Stimulated activated naive B cell treated with anti-CD40 and anti-IgM and Interleukin-4, amounts not matched to agents 10 μg/mL and 1 μg/mL and 100 μg/mL, for 72 hours (primary cell): ENCODE data around the gene SORCS2.

Source experiments
- ATAC-seq, 2 donors: fragments of 150-1000 bp; cut with Tn5 transposase; replicated peaks; 2 replicates each; pipeline ENCODE4 v1.10.0; 2021; ENCODE audit warnings: moderate library complexity in 1 of 2
- DNase-seq: peaks from one replicate; pipeline ENCODE4 v3.0.0; 2021
- H3K27ac Mint-ChIP-seq: one replicate; pipeline ENCODE4 v1.8.0; 2022; ENCODE audit warnings: mild to moderate bottlenecking, mixed read lengths
- H3K27me3 Mint-ChIP-seq, 2 donors: one replicate each; pipeline ENCODE4 v1.8.0; 2022; ENCODE audit warnings: mixed read lengths in 2 of 2
- H3K36me3 Mint-ChIP-seq, 2 donors: one replicate each; pipeline ENCODE4 v1.8.0; 2022; ENCODE audit warnings: mixed read lengths in 2 of 2, mild to moderate bottlenecking in 1 of 2
- H3K4me1 Mint-ChIP-seq, 2 donors: one replicate each; pipeline ENCODE4 v1.8.0; 2022; ENCODE audit warnings: mixed read lengths in 2 of 2, mild to moderate bottlenecking in 1 of 2
- H3K4me3 Mint-ChIP-seq, 2 donors: one replicate each; pipeline ENCODE4 v1.8.0; 2022; ENCODE audit warnings: mild to moderate bottlenecking in 2 of 2, mixed read lengths in 2 of 2, moderate library complexity in 1 of 2
- H3K9me3 Mint-ChIP-seq, 2 donors: one replicate each; pipeline ENCODE4 v1.8.0; 2022; ENCODE audit warnings: mixed read lengths in 2 of 2, mild to moderate bottlenecking in 1 of 2

Gene SORCS2

DNA sequence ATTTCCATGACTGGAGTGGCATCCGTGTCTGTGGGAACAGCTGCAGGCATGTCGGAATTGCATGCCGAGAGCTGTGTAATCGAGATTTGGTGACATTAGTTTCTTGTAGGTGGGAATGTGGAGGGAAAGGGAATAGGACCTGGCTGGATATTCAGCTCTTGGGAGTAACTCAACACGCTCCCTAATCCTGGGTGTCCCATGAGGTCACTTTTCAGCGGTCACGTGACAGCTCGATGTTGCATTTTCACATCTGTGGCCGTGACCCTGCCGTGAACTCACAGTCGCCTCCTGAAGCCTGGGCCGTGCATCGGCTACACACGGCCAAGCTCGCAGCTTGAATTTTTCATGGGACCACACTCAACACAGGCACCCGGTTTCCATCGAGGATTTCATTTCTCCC lies 268.2 kb downstream of the SORCS2 start:
- Mint-ChIP-seq H3K9me3 (peaks cover 0 to 4% of the 10 kb centered on the region in 2 donors), H3K27ac (no peak overlapping the region), H3K27me3 (peaks cover 6 to 14% of the 10 kb centered on the region in 2 donors), H3K4me1 (no peaks in the 10 kb centered on the region), H3K4me3 (no peak overlapping the region), H3K36me3 (no peaks in the 10 kb centered on the region)
- DNase-seq, result no peak
- ATAC-seq, result no peak

DNA sequence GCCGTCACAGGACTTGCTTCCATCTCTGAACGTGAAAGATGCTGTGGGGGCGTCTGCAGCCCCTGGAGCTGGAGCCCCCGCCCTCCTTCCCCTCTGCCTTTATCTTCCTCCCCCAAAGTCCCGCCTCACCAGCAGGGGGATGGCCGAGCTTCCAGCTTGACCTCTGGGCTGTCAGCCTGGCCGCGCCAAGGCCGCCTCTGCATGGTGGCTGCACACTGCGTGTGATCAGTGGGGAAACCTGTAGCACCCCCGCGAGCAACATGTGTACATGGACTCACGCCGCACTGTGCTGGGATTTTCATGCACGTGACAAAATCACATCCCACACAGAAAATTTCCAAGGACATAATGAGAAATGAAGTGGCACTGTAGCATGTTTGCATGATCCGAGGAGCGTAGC lies 268.9 kb downstream of the SORCS2 start:
- DNase-seq (no peak), ATAC-seq (no peak)
- Mint-ChIP-seq H3K36me3 (no peaks in the 10 kb centered on the region), H3K4me1 (no peaks in the 10 kb centered on the region), H3K4me3 (no peak overlapping the region), H3K27me3 (peaks cover 6 to 14% of the 10 kb centered on the region in 2 donors), H3K27ac (no peak overlapping the region), H3K9me3 (peaks cover 0 to 4% of the 10 kb centered on the region in 2 donors)

DNA sequence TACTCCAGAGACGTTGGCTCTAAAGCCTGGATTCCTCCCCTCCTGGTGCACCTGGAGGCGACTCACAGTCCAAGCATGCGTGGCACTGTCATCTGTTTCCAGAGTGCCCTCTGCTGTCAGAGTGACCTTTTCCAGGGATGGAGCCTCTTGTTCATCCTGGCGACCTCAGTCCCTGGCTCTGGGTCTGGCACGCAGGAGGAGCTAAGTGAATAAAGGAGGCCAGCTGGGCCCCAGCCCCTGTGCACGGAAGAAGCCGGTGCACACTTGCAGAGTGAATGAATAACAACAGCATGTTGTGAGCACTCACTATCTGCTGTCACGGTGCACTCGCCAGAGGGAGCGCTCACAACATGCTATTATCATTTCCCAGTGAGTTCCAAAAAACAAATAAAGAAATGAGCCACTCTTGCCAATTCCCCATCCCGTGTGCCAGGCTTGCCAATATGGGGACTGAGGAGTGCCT lies 270.2 kb downstream of the SORCS2 start:
- no peak overlapping the region for H3K4me3 Mint-ChIP-seq
- no peak overlapping the region for H3K27ac Mint-ChIP-seq
- H3K9me3 Mint-ChIP-seq, result peaks cover 0 to 4% of the 10 kb centered on the region in 2 donors
- ATAC-seq (no peak), DNase-seq (no peak)
- H3K36me3 Mint-ChIP-seq, result no peaks in the 10 kb centered on the region
- no peaks in the 10 kb centered on the region for H3K4me1 Mint-ChIP-seq
- H3K27me3 Mint-ChIP-seq, result peaks cover 6 to 14% of the 10 kb centered on the region in 2 donors

DNA sequence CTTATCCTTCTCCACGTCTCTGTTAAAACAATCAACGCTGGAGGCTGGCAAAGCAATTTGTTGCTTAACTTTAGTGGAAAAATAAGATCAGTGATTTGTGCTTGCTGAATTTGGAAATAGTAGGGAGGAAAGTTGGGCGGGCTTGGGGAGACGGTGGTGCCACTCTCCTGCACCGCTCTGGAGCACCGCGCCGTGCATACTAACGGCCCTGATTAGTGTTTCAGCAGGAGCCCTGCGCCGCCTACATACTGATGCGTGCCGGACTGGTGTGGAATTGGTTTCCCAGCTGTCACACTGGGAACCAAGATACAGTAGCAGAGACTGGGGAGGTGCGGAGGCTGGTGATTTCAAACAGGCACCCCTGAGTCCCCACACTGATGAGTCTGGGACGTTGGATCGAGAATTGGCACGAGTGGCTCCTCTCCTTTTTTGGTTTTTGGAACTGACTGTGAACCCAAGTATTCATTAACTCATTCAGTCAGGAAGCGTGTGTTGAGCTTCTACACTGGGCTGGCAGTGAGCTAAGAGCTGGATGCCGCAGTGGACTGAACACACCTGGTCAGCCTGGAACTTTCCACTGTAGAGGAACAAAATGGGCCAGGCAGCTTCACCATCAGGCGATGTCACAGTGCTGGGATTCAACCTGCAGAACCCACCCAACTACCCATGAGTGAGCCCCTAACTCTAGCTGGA lies 271.4 kb downstream of the SORCS2 start:
- Mint-ChIP-seq H3K4me3 (no peak overlapping the region), H3K27me3 (peaks cover 6 to 14% of the 10 kb centered on the region in 2 donors), H3K27ac (no peak overlapping the region), H3K36me3 (no peaks in the 10 kb centered on the region), H3K9me3 (peaks cover 0 to 4% of the 10 kb centered on the region in 2 donors), H3K4me1 (no peaks in the 10 kb centered on the region)
- ATAC-seq (no peak), DNase-seq (no peak)

DNA sequence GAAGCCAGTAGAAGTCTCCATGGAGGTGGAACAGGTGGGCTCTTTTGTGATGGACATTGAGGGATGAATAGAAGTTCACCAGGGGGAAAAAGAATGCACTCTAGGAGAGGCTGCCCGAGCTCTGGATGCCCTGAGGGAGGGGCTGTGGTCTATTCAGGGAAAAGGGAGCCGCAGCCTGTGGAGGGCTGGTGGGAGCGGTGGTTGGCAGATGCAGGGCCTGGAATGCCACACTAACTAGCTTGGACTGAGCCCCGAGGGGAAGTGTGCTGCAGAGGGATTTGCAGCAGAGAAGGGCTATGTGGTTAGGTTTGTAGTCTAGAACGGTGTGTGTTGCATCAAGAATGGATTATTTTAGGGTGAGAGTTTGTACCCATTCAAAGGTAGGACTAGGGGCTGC lies 271.9 kb downstream of the SORCS2 start:
- Mint-ChIP-seq H3K4me1 (no peaks in the 10 kb centered on the region), H3K4me3 (no peak overlapping the region), H3K27ac (no peak overlapping the region), H3K36me3 (no peaks in the 10 kb centered on the region), H3K9me3 (peaks cover 0 to 4% of the 10 kb centered on the region in 2 donors), H3K27me3 (peaks cover 9 to 14% of the 10 kb centered on the region in 2 donors)
- ATAC-seq (no peak), DNase-seq (no peak)

- no peak for ATAC-seq
- H3K9me3 Mint-ChIP-seq, result peaks cover 0 to 4% of the 10 kb centered on the region in 2 donors
- DNase-seq, result no peak
- no peak overlapping the region for H3K4me3 Mint-ChIP-seq
- H3K27ac Mint-ChIP-seq, result no peak overlapping the region
- H3K27me3 Mint-ChIP-seq, result peaks cover 9 to 14% of the 10 kb centered on the region in 2 donors
- no peaks in the 10 kb centered on the region for H3K36me3 Mint-ChIP-seq
- H3K4me1 Mint-ChIP-seq, result no peaks in the 10 kb centered on the region
Observed at GRCh38 chr4:7465017-7465416, 272.7 kb downstream of the SORCS2 start.

GRCh38 chr4:7466215-7466614 lies 273.9 kb downstream of the SORCS2 start:
- Mint-ChIP-seq H3K4me1 (no peaks in the 10 kb centered on the region), H3K9me3 (peaks cover 0 to 4% of the 10 kb centered on the region in 2 donors), H3K27me3 (peaks cover 9 to 11% of the 10 kb centered on the region in 2 donors), H3K4me3 (no peak overlapping the region), H3K27ac (no peak overlapping the region), H3K36me3 (no peaks in the 10 kb centered on the region)
- DNase-seq (no peak), ATAC-seq (no peak)

DNA sequence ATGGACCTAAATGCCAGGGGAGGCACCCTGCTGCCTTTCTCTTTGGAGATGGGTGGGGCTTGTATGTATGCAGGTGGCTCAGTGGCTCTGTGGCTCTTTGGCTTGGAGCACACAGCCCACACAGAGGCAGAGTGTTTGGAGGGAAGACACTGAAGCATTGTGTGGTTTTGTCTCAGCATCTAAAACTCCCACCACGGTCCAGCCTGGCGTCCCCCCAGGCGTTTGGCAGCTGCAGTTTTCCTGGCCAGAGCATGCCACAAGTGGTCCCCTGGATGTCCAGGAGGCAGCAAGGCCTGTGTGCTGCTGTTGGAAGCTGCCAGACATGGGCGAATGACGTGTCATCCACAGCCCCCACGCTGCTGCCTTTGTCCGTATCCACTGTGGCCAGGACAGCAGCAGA lies 274.6 kb downstream of the SORCS2 start:
- no peaks in the 10 kb centered on the region for H3K36me3 Mint-ChIP-seq
- no peak for ATAC-seq
- H3K27ac Mint-ChIP-seq, result no peak overlapping the region
- H3K27me3 Mint-ChIP-seq, result peaks cover 7 to 11% of the 10 kb centered on the region in 2 donors
- DNase-seq, result no peak
- H3K4me3 Mint-ChIP-seq, result no peak overlapping the region
- peaks cover 0 to 4% of the 10 kb centered on the region in 2 donors for H3K9me3 Mint-ChIP-seq
- H3K4me1 Mint-ChIP-seq, result no peaks in the 10 kb centered on the region

DNA sequence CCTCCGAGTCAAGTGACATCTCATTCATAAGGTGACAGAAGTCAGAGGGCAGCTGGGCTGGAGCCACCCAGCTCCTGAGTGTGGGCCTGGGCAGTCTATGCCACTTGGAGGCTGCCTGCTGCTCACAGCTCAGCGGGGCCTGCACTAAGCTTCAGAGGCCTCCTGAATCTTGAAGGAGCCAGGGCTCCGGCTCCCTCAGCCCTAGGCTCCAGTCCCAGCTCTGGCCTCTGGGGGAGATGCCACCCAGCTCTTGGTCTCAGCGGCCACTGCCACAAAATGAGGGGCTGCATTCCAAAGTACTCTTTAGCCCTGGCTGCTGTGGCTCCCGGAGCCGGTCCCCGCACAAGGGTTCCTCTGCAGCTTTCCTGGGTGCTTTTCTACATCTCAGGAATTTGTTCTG lies 275.1 kb downstream of the SORCS2 start:
- DNase-seq (no peak), ATAC-seq (no peak)
- Mint-ChIP-seq H3K4me3 (no peak overlapping the region), H3K27me3 (peaks cover 9 to 14% of the 10 kb centered on the region in 2 donors), H3K4me1 (no peaks in the 10 kb centered on the region), H3K27ac (no peak overlapping the region), H3K9me3 (peaks cover 0 to 4% of the 10 kb centered on the region in 2 donors), H3K36me3 (no peaks in the 10 kb centered on the region)

DNA sequence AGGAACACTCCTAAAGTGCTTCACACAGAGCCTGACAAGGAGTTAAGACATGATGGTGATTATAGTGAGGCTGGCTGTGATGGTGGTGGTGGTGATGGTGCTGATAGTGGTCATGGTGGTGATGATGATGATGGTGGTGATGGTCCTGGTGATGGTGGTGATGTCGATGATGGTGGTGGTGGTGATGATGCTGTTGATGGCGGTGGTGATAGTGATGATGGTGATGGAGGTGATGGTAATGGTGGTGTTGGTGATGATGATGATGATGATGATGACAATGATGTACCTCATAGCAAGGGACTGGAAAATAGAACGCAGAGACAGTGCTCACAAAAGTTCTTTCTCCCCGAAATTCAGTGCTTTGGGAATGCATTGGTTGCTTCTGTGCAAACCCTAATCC lies 276.7 kb downstream of the SORCS2 start:
- H3K36me3 Mint-ChIP-seq, result no peaks in the 10 kb centered on the region
- no peak for ATAC-seq
- H3K4me1 Mint-ChIP-seq, result no peaks in the 10 kb centered on the region
- no peak overlapping the region for H3K27ac Mint-ChIP-seq
- peaks cover 14 to 21% of the 10 kb centered on the region in 2 donors for H3K27me3 Mint-ChIP-seq
- DNase-seq, result no peak
- H3K4me3 Mint-ChIP-seq, result no peak overlapping the region
- H3K9me3 Mint-ChIP-seq, result peaks cover 0 to 4% of the 10 kb centered on the region in 2 donors

DNA sequence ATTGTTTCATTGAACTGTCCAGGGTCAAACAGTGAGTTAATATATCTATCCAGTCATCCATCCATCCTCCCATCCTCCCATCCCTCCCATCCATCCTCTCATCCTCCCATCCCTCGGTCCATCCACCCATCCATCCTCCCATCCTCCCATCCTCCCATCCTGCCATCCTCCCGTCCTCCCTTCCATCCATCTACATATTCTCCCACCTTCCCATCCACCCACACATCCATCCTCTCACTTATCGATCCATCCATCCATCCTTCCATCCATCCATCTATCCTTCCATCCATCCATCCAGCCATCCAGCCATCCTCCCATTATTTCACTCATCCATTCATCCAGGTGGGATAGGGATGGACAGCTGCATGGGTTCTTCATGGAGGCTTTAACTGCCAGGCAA lies 277.8 kb downstream of the SORCS2 start:
- Mint-ChIP-seq H3K27ac (no peak overlapping the region), H3K9me3 (no peaks in the 10 kb centered on the region), H3K4me3 (no peak overlapping the region), H3K36me3 (no peaks in the 10 kb centered on the region), H3K4me1 (no peaks in the 10 kb centered on the region), H3K27me3 (peaks cover 14 to 21% of the 10 kb centered on the region in 2 donors)
- ATAC-seq (no peak), DNase-seq (no peak)

DNA sequence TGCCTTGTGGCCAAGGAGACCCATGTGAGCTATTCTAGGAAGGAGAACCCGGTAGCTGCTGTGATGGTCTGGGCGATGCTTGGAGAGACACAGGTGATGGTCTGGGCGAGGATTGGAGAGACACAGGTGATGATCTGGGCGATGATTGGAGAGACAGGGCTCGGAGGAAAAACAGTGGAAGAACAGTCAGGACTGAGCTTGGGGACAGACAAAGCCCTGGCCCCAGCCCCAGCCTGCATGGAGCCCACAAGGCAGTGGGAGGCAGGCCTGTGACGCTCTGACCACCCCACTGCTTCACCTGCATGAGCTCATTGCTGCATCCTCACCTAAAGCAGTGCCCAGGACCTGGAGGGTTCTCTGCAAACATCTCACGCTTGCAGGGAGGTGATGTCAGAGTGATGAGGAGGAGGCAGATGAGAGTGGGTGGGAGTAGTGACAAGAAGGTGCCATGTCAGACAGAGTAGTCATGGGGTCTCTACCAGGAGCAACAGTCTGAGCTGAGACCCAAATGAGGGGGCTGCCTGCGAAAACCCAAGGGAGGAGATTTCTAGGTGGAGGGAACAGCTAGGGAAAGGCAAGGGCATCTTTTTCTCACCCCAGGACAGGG lies 278.3 kb downstream of the SORCS2 start:
- no peak for ATAC-seq
- no peaks in the 10 kb centered on the region for H3K9me3 Mint-ChIP-seq

DNA sequence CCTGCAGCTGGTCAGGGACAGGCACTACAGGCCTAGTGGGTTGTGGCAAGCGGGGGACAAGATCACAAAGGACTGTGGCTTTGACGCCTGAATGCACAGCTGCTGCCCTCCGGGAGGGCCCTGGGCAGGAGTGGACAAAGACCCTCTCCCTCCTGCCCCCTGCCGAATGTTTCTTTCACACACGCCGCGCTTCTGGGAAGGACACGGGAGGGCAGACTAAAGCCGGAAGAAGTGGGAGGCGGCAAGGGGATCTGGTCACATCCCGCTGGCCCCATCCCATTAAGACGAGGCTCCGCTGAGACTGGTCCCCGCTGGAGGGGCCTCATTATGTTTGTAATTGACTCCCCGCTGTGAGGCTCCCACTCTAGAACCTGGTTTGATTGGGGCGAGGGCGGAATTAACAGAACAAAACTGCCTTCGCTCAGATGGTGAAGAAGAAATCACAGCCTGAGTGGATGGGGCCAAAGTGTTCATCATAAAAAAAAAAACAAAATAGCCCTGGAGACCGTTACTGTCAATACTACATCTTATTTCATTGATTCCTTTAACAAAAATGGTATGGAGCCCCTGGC lies 280.2 kb downstream of the SORCS2 start:
- DNase-seq (no peak), ATAC-seq (no peak)
- peaks cover 14 to 21% of the 10 kb centered on the region in 2 donors for H3K27me3 Mint-ChIP-seq
- H3K4me1 Mint-ChIP-seq, result no peaks in the 10 kb centered on the region
- no peak overlapping the region for H3K4me3 Mint-ChIP-seq
- H3K36me3 Mint-ChIP-seq, result no peaks in the 10 kb centered on the region
- no peaks in the 10 kb centered on the region for H3K9me3 Mint-ChIP-seq
- no peak overlapping the region for H3K27ac Mint-ChIP-seq

More for the DNA sequence above, 278.3 kb downstream of the SORCS2 start:
- no peak overlapping the region for H3K27ac Mint-ChIP-seq
- H3K4me1 Mint-ChIP-seq, result no peaks in the 10 kb centered on the region
- no peak for DNase-seq
- H3K36me3 Mint-ChIP-seq, result no peaks in the 10 kb centered on the region
- H3K27me3 Mint-ChIP-seq, result peaks cover 14 to 21% of the 10 kb centered on the region in 2 donors
- H3K4me3 Mint-ChIP-seq, result no peak overlapping the region

DNA sequence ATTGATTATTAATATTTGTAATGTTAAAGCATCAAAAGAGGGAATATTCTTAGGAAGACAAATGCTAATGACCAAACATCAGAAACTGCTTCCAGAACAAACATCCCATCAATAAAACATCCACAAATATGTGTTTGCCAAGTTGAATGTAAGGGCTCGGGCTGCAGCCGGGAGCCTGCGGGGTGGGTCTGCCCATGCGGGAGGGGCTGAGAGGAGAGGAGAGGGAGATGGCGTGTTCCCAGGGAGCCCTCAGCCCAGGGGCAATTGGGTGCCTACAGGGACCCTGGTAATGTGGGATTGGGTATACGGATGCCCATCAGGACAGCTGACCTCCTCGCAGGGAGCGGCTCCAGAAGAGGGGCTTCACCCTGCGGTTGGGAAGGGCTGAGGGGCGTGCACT lies 280.7 kb downstream of the SORCS2 start:
- ATAC-seq, result no peak
- H3K4me3 Mint-ChIP-seq, result no peak overlapping the region
- no peaks in the 10 kb centered on the region for H3K36me3 Mint-ChIP-seq
- DNase-seq, result no peak
- no peaks in the 10 kb centered on the region for H3K9me3 Mint-ChIP-seq
- H3K27ac Mint-ChIP-seq, result no peak overlapping the region
- no peaks in the 10 kb centered on the region for H3K4me1 Mint-ChIP-seq
- H3K27me3 Mint-ChIP-seq, result peaks cover 14 to 21% of the 10 kb centered on the region in 2 donors

DNA sequence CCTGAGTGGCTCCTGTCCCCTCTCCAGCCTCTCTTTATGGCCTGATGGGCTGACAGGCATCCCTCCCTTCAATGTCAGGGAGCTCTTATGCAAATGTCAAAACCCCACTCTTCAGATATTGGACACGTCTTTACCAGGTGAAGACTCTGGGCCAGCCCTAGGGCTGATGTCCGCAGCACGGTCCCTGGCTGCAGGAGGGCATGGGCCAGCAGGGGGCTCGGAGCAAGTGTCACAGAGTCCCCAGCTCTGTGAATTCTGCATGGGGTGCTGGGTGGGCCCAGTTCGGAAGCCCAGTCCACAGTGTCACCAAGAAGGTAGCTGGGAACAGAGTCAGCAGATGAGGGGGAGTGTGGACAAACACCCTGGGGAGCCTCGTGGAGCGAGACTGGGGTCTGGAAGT lies 282.0 kb downstream of the SORCS2 start:
- no peak overlapping the region for H3K4me3 Mint-ChIP-seq
- ATAC-seq (no peak), DNase-seq (no peak)
- H3K27me3 Mint-ChIP-seq, result peaks cover 11 to 21% of the 10 kb centered on the region in 2 donors
- no peak overlapping the region for H3K27ac Mint-ChIP-seq
- no peaks in the 10 kb centered on the region for H3K9me3 Mint-ChIP-seq
- H3K4me1 Mint-ChIP-seq, result no peaks in the 10 kb centered on the region
- H3K36me3 Mint-ChIP-seq, result no peaks in the 10 kb centered on the region
